ENCODE measurements around the gene NTHL1.

GRCh38 chr16:2053211-2053610, 5.6 kb upstream of the NTHL1 start:
- TF ChIP-seq CTCF (IDR thresholded peaks at IDR 0.05) = no peak
- TF ChIP-seq POLR2A (IDR thresholded peaks at IDR 0.05) = no peak

Measured in Peyer's patch (tissue), 4 donors.